Heart left ventricle (tissue), 13 donors: ENCODE results near the gene SLC2A4.

ENCODE experiments used
- POLR2A ChIP-seq, 2 donors: fragments of 450-650 bp; IDR thresholded peaks; one replicate each; pipeline ENCODE4 v1.6.1; 2017; ENCODE audit warnings: antibody characterized with exemption in 2 of 2, mild to moderate bottlenecking in 2 of 2, moderate library complexity in 2 of 2
- TF ChIP-seq, protein P1 (sequence below), 12 donors: fragments of 200-600 bp; sonication (generic) in 4 of 12; IDR thresholded peaks; one replicate each; pipeline versions ENCODE4 v1.5.0 to v1.8.0; 2018 to 2022; ENCODE audit warnings: antibody characterized with exemption in 12 of 12, mild to moderate bottlenecking in 5 of 12
- donor health status: ischemic (EF 13 %, LVEDD 7.1; RV severe dilation, severe dysfunction).
- donor health status: DM: no; HTN: yes; CAD: no.
- donor health status: DM: no; HTN: no; CAD: no.
- donor health status: ischemic (EF 25% LVEDD 6.9; RV normal size, moderate dysfunction).
- donor health status: ischemic (EF 25% LVEDD 5.7; RV mildly dilated, moderate dysfunction).
- donor health status: ischemic (EF 35%, LVEDD 5.7; RV mildly dilated, moderate dysfunction).
- donor health status: nonischemic (EF 11% LVEDD 7.7; RV severe dilation, severe dysfunction).
- donor health status: DM: yes; HTN: yes; CAD: no.
- donor health status: PGD.
- donor health status: ischemic (EF 29% LVEDD 5.4; RV normal size, mild dysfunction).
- donor health status: nonischemic (EF 23%, LVEDD 6.1; RV moderate dilation, normal function).

DNA sequence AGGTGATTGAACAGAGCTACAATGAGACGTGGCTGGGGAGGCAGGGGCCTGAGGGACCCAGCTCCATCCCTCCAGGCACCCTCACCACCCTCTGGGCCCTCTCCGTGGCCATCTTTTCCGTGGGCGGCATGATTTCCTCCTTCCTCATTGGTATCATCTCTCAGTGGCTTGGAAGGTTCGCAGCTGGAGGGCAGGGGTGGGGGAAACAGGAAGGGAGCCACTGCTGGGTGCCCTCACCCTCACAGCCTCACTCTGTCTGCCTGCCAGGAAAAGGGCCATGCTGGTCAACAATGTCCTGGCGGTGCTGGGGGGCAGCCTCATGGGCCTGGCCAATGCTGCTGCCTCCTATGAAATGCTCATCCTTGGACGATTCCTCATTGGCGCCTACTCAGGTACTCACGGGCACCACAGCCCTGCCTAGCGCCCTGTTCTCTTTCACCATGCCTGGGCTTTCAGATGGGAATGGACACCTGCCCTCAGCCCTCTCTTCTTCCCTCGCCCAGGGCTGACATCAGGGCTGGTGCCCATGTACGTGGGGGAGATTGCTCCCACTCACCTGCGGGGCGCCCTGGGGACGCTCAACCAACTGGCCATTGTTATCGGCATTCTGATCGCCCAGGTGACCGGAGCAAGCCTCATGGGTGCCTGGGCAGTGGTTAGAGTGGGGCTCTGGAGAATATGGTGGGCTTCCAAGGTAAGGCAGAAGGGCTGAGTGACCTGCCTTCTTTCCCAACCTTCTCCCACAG, 2.1 kb downstream of the SLC2A4 start:
- TF ChIP-seq, protein P1, sequence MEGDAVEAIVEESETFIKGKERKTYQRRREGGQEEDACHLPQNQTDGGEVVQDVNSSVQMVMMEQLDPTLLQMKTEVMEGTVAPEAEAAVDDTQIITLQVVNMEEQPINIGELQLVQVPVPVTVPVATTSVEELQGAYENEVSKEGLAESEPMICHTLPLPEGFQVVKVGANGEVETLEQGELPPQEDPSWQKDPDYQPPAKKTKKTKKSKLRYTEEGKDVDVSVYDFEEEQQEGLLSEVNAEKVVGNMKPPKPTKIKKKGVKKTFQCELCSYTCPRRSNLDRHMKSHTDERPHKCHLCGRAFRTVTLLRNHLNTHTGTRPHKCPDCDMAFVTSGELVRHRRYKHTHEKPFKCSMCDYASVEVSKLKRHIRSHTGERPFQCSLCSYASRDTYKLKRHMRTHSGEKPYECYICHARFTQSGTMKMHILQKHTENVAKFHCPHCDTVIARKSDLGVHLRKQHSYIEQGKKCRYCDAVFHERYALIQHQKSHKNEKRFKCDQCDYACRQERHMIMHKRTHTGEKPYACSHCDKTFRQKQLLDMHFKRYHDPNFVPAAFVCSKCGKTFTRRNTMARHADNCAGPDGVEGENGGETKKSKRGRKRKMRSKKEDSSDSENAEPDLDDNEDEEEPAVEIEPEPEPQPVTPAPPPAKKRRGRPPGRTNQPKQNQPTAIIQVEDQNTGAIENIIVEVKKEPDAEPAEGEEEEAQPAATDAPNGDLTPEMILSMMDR (IDR thresholded peaks at IDR 0.05) = no peak
- TF ChIP-seq POLR2A (IDR thresholded peaks at IDR 0.05) = no peak
